HFFc6 (cell line): ENCODE measurements around the gene DCX. TPM values are rescaled to one million over a fixed set of nuclear protein-coding genes. Genes with fewer than 3 reads are reported as not detected.

ENCODE experiments used
- DNase-seq: peaks from one replicate; pipeline ENCODE4 v3.0.0-alpha.2; 2018
- H3K27ac Mint-ChIP-seq: 2 replicates; pipeline ENCODE4 v1.8.0; 2020; ENCODE audit warnings: mild to moderate bottlenecking, mixed read lengths
- H3K27me3 Mint-ChIP-seq: 2 replicates; pipeline ENCODE4 v1.8.0; 2021; ENCODE audit warnings: mild to moderate bottlenecking, moderate library complexity, mixed read lengths; ENCODE audit not compliant: insufficient read depth
- H3K36me3 Mint-ChIP-seq: 2 replicates; pipeline ENCODE4 v1.8.0; 2021; ENCODE audit warnings: low read depth, mixed read lengths
- H3K4me1 Mint-ChIP-seq: 2 replicates; pipeline ENCODE4 v1.8.0; 2020; ENCODE audit warnings: low read depth, mixed read lengths
- H3K4me3 Mint-ChIP-seq: 2 replicates; pipeline ENCODE4 v1.8.0; 2020; ENCODE audit warnings: mild to moderate bottlenecking, moderate library complexity, mixed read lengths
- H3K9me3 Mint-ChIP-seq: 2 replicates; pipeline ENCODE4 v1.8.0; 2020; ENCODE audit warnings: mild to moderate bottlenecking, mixed read lengths
- CTCF ChIP-seq: fragments of 200-600 bp; sonication (generic); IDR thresholded peaks from 2 replicates; pipeline ENCODE4 v1.5.0; 2021; ENCODE audit warnings: antibody characterized with exemption, mild to moderate bottlenecking
- total RNA-seq, 6 experiments: library from RNA; stranded (reverse); fragmentation: NEBNext Ultra II Directional; extraction: Animal tissue kit (Norgen Biotek cat#: 25700); gene quantifications; 2 replicates in 1 of 6; 3 replicates in 5 of 6; pipeline ENCODE4 v1.2.3, GENCODE V29; 2021

The DCX gene
- total RNA-seq, 6 experiments from 2014 or later, result not detected

GRCh38 chrX:111410590-111411078, 1.4 kb downstream of the DCX start:
- Mint-ChIP-seq H3K4me1 (no peaks in the 10 kb centered on the region), H3K36me3 (no peaks in the 10 kb centered on the region)

GRCh38 chrX:111409326-111409725, 2.7 kb downstream of the DCX start:
- no peaks in the 10 kb centered on the region for H3K27me3 Mint-ChIP-seq
- peaks cover 6% of the 10 kb centered on the region; the same call in 1 of the 2 replicates for H3K9me3 Mint-ChIP-seq
- DNase-seq, result no peak
- H3K4me1 Mint-ChIP-seq, result no peaks in the 10 kb centered on the region
- H3K4me3 Mint-ChIP-seq, result no peak overlapping the region
- no peak overlapping the region for H3K27ac Mint-ChIP-seq
- TF ChIP-seq CTCF, result no peak
- H3K36me3 Mint-ChIP-seq, result no peaks in the 10 kb centered on the region

More at GRCh38 chrX:111410590-111411078, 1.4 kb downstream of the DCX start:
- Mint-ChIP-seq H3K9me3 (peaks cover 6% of the 10 kb centered on the region; the same call in 1 of the 2 replicates), H3K27ac (no peak overlapping the region), H3K4me3 (no peak overlapping the region), H3K27me3 (no peaks in the 10 kb centered on the region)
- DNase-seq, result no peak
- TF ChIP-seq CTCF, result no peak

DNA sequence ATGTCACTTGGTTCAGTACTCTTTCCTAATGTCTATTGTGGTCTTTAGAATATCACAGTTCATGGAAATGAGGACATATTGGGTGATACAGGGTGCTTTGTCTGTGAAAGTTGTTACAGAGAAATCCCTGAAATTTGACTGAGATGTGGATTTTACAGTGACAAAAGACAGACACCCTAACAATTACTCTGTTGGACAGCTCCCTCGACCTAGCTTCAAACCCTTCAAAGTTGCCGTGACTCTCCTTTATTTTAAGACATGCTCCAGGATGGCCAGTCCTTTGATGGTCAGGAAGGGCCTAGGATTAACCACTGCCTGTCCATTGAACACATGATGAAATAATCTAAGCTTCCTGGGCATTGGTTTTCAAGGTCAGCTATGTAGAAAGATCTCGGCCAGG, 4.0 kb downstream of the DCX start:
- TF ChIP-seq CTCF, result no peak
- DNase-seq, result no peak
- Mint-ChIP-seq H3K27me3 (no peaks in the 10 kb centered on the region), H3K4me3 (no peak overlapping the region), H3K4me1 (no peaks in the 10 kb centered on the region), H3K36me3 (no peaks in the 10 kb centered on the region), H3K27ac (no peak overlapping the region), H3K9me3 (peaks cover 11% of the 10 kb centered on the region; the same call in 1 of the 2 replicates)

- Mint-ChIP-seq H3K4me1 (no peaks in the 10 kb centered on the region), H3K4me3 (no peak overlapping the region), H3K9me3 (peaks cover 5% of the 10 kb centered on the region; the same call in 1 of the 2 replicates), H3K27me3 (no peaks in the 10 kb centered on the region), H3K36me3 (no peaks in the 10 kb centered on the region), H3K27ac (no peak overlapping the region)
- no peak for TF ChIP-seq CTCF
- no peak for DNase-seq
Measured at GRCh38 chrX:111402344-111402743, 9.6 kb downstream of the DCX start.

DNA sequence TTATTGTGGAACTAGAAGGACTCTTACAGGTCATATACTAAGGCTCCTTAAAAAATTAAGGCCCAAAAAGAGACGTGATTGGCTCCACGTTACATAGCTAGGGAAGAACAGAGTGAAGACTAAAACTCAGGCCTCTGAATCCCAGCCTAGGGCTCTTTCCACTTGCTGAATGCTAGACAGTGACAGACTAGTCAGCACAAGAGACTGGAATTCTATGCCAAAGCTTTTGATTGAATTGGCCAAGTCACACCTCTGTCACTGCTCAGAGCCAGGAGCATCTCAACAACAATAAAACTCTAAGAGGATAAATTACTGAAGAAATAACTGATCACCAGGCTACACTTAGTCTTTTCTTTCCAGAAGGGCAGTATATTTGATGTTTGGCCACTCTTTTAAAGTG, 16.8 kb downstream of the DCX start:
- no peaks in the 10 kb centered on the region for H3K36me3 Mint-ChIP-seq
- DNase-seq, result no peak
- no peak for TF ChIP-seq CTCF
- no peaks in the 10 kb centered on the region for H3K4me1 Mint-ChIP-seq
- H3K9me3 Mint-ChIP-seq, result no peaks in the 10 kb centered on the region; the same call in 1 of the 2 replicates
- no peak overlapping the region for H3K4me3 Mint-ChIP-seq
- H3K27me3 Mint-ChIP-seq, result no peaks in the 10 kb centered on the region
- H3K27ac Mint-ChIP-seq, result no peak overlapping the region

DNA sequence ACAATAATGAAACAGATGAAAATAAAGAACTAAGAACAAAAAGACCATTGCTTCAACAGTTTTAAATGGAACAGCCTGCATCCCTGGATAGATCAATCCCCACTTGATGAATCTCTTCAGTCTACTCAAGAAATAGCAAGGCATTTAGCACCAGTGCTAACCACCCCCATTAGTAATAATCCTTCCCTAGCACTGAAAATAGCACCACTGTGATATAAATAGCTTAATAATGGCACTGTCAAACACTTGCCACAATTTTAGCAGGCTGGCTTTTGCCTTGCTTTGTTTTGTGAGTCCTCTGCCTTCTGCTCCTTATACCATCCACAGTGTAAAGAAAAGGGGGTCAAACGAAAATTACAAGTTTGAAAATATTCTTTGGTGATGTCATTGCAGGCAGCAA, 17.4 kb downstream of the DCX start:
- H3K9me3 Mint-ChIP-seq, result no peaks in the 10 kb centered on the region; the same call in 1 of the 2 replicates
- no peak overlapping the region for H3K27ac Mint-ChIP-seq
- no peak for DNase-seq
- TF ChIP-seq CTCF, result no peak
- no peaks in the 10 kb centered on the region for H3K36me3 Mint-ChIP-seq
- H3K27me3 Mint-ChIP-seq, result no peaks in the 10 kb centered on the region
- H3K4me3 Mint-ChIP-seq, result no peak overlapping the region
- no peaks in the 10 kb centered on the region for H3K4me1 Mint-ChIP-seq
